ENCODE measurements around the gene FAM193A.
A peak's percentile ranks its signal among the peaks of the same experiment; 100 is the strongest.
"Not testable (repeated sequence)": the region's sequence is repeated elsewhere in the genome, so short reads cannot be mapped to it uniquely, and the experiment has no call there.

FAM193A gene

DNA sequence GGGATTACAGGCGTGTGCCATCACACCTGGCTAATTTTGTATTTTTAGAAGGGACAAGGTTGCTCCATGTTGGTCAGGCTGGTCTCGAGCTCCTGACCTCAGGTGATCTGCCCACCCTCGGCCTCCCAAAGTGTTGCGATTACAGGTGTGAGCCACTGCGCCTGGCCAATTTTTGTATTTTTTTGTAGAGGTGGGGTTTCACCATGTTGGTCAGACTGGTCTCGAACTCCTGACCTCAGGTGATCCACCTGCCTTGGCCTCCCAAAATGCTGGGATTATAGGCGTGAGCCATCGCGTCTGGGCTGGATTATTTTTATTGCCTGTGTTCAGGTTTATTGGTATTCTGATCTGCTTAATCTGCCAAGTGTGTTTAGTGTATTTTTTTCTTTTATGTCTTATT lies 82.3 kb downstream of the FAM193A start:
- DNase-seq, result not testable (repeated sequence)

DNA sequence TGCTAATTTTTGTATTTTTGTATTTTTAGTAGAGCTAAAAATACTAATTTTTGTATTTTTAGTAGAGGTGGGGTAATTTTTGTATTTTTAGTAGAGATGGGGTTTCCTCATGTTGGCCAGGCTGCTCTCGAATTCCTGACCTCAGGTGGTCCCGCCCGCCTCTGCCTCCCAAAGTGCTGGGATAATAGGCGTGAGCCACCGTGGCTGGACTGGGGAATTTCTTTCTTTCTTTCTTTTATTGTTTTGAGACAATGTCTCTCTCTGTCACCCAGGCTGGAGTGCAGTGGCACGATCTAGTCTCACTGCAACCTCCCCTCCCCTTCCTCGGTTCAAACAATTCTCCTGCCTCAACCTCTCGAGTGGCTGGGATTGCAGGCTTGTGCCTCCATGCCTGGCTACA lies 83.0 kb downstream of the FAM193A start:
- DNase-seq, result no peak

GRCh38 chr4:2621419-2621818 lies 85.0 kb downstream of the FAM193A start:
- no peak for DNase-seq

- DNase-seq, result no peak
Measured at GRCh38 chr4:2623442-2623841, 87.0 kb downstream of the FAM193A start.

DNA sequence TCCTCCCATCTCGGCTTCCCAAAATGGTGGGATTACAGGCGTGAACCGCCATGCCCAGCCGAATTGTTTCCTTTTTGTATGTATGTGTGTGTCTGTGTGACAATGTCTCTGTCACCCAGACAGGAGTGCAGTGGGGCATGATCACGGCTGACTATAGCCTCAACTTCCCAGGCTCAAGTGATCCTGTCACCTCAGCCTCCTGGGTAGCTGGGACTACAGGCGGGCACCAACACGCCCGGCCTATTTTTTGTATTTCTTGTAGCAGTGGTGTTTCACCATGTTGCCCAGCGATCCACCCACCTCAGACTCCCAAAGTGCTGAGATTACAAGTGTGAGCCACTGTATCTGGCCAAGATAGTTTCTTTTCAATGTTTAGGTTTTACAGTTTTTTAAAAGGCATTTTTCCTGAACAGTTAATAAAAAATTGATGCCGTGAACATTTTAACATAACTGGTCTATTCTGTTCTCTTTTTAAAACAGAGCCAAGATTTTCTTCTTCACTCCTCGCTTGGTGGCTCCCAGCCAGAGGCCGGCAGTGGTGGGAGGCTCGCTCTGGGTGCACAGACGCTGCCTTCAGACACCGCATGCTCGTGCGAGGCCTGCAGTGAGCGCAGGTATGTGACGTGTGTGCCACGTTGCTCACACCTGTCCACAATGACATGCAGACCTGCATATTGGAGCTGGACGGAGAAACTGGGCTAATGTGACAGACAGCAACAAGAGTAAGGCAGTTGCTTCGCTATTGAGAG lies 88.5 kb downstream of the FAM193A start:
- no peak for DNase-seq

- no peak for DNase-seq
Measured at GRCh38 chr4:2626231-2626630, 89.8 kb downstream of the FAM193A start.

GRCh38 chr4:2630556-2631273 lies 94.3 kb downstream of the FAM193A start:
- peak; percentile 55 to 79 for DNase-seq

DNA sequence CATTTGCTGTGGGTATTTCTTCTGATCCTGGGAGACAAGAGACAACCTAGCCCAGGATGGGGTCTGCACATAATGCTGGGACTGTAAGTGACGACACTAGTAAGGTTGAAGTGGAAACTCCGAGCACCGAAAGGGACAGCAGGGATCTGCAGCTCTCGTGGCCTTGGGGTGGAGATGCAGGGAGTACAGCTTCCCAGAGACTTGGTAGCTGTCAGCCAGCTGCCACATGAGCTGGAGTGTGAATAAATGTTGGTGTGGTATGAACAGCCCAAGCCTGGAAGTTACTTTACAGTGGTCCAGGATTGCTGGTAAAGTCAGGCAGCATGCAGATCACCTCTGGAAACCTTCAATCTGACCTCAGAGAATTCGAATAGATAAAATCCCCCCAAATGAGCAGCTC lies 97.6 kb downstream of the FAM193A start:
- DNase-seq, result no peak

DNA sequence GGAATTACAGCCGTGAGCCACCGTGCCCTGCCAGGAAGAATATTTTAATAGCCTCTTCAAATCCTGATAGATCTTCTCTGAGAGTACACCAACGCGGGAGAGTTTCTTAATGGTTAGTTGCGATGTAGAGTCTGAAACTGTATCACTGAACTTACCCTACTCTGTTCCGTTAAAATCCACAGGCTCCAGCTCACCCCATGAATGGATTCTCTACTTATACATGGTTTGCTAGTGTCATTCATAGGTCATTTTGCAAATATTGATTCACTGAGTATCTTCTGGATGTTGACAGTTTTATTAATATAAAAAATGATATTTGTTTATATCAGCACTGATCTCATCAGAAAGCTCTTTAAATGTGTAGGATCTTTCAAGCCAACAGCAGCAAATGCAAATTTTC lies 99.9 kb downstream of the FAM193A start:
- DNase-seq, result no peak

DNA sequence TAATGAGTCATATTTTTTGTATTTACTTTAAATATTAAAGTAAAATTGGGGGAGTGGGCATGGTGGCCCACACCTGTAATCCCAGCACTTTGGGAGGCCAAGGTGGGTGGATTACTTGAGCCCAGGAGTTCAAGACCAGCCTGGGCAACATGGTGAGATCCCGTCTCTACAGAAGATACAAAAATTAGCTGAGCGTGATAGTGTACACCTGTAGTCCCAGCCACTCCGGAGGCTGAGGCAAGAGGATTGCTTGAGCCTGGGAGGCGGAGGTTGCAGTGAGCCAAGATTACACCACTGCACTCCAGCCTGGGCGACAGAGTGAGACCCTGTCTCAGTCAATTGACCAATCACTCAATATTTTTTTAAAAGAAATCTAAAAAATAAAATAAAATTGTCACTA lies 100.5 kb downstream of the FAM193A start:
- not testable (repeated sequence) for DNase-seq

DNA sequence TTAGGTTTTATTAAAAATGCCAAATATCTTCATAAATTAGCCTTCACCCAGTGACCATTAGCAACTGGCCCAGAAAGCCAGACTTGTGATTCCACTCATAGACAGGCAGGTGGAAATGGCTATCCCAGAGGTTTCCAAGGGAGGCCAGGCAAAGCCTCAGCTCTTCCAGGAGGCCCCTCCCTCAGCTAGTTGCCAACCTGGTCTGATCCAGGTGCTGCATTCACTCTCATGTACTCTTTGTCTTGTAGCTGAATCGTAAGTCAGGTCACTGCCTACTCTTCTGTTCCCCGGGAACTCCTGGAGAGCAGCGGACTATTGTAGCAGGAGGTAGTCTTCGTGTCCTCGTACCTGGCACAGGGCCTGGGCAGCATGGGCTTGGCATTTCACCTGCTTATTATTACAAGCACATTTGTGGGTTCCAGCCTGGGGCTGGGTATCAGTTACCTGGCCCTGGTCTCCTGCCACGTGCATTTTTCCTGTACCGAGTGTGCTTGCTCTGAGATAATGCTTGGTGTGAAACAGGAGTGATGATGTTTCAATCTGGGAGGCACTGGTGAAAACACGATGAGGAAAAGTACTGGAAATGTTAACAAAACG lies 101.6 kb downstream of the FAM193A start:
- DNase-seq, result no peak

GRCh38 chr4:2638730-2639129 lies 102.3 kb downstream of the FAM193A start:
- DNase-seq, result no peak

- DNase-seq, result no peak
Measured at GRCh38 chr4:2642968-2643367, 106.5 kb downstream of the FAM193A start.

DNA sequence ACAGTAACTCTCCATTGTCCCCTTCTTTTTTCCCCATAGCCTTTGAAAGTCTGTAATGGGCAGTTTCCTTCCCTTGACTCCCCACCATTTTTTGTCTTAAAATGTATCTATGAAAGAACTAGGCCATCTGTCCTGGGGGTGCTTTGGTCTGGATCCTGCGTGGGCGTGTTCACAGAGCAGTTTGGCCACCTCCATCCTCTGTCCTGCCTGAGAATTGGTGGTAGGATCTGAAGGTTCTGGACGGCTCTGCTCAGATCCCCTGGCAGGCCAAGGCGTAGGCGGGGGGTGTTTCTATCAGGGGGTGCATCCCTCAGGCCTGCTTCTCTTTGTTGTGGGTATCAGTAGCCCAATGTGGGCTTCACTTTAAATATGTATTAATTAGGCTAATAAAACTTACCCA lies 107.1 kb downstream of the FAM193A start:
- no peak for DNase-seq

DNA sequence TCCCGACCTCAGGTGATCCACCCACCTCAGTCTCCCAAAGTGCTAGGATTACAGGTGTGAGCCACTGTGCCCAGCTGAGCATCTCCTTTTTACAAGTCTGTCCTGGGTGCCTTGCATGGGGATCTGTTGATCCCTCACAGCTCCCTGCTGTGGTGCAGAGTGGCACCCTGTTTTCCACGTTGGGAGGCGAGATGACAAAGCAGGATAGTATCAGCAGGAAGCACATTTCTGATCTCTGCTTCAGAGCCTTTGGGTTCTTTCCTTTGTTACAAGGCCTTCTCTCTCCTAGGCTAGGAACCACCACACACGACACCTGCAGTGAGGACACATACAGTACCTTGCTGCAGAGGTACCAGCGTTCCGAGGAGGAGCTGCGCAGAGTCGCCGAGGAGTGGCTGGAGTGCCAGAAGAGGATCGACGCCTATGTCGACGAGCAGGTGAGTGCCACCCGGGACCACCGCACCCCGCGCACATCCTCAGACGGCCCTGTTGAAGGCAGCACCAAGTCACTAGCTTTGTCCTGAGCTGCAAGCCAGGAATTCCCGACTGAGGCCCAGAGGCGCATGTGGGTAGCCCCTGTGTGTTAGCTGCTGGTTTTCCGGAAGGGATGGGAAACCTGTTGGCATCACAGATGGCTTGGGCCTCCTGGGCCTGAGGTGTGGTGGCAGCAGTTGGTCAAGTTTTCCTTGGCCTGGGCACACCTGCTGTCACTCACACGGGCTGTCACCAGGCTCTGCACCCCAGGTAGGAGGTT lies 110.1 kb downstream of the FAM193A start:
- no peak for DNase-seq

DNA sequence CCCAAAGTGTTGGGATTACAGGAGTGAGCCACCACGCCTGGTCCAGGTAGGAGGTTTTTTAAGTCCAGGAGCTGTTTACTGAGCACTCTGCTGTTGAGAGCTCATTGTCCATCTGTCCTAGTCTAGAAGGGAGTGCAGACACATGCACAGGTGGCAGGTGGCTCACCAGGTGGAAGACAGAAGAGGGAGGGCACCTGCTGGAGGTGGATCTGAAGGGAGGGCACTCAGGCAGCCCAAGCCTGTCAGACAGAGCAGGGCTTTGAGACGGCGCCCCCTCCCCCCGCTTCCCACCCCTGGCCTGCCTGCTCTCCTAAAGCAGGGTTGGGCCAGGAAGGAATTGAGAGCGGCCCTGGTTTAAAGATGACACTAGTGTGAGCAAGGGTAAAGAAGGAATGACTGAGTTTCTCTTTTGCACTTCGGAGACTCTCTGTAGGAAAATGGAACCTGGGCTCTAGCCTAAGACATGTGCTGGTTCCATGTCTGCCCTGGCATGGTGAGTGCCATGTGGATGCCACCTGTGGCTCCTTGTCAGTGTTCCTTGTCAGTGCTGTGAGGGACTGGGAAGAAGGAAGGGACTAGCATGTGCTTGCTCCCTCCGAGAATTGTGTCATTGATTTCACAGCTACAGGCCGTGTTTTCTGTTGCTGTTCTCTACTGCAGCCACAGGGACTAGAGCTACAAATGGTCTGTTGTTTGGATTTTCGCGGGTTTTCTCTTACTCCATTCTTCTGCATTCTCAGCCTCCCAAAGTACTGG lies 111.1 kb downstream of the FAM193A start:
- DNase-seq, result no peak

DNA sequence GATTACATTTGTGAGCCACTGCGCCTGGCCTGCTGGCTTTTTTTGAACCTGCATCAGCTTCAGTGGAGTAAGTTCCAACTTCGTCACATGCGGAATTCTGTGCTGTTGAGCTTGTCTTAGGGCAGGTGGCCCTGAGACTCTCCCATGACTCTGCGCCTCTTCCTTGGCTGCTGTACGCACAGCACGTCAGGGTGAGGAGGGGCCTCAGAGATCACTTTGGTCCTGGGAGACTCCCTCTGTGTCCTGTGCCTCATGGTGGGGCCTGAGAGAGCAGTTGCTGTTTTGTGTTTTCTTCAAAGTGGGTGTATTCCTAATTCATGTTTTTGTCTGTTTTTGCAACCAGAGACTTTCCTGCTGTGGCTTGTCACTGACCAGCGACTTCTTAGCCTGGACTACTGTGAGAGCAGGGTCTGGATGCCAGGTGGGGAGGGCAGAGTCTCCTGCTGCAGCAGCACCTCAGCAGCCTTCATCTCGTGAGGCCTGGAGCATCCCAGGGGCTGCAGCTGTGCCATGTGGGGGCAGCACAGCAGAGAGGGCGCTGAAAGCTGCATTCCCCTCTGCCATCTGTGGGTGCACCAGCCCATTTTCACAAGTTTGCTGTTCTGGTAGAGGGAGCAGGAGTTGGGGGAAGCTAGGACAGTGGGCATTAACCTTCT lies 111.8 kb downstream of the FAM193A start:
- no peak for DNase-seq

- DNase-seq, result no peak
Measured at GRCh38 chr4:2649604-2650114, 113.2 kb downstream of the FAM193A start.

GRCh38 chr4:2650276-2650675 lies 113.8 kb downstream of the FAM193A start:
- peak in 1 of 2 experiments; percentile 11 for DNase-seq

DNA sequence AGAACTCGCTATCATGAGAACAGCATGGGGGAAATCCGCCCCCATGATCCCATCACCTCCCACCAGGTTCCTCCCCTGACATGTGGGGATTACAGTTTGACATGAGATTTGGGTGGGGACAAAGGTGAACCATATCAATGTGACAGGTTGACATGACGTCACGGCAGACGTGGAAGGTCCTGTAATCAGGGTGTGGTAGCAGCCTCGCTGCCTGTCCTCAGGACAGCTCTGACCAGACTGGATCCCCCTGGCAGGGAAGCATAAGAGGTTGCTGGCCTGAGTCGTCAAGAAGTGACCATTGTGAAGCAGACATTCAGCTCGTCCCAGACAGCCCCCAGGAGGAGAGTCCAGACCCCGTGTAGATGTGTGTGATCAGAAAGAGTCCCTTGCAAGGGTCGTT lies 115.1 kb downstream of the FAM193A start:
- no peak for DNase-seq

- DNase-seq, result no peak
Measured at GRCh38 chr4:2651998-2652397, 115.6 kb downstream of the FAM193A start.
